Ovary (tissue), 3 donors: ENCODE measurements around the gene KCNQ5.

ENCODE experiments used
- POLR2A ChIP-seq: fragments of 450-650 bp; IDR thresholded peaks from one replicate; pipeline ENCODE4 v1.6.1; 2017; ENCODE audit warnings: antibody characterized with exemption, mild to moderate bottlenecking, moderate library complexity
- TF ChIP-seq, protein P1 (sequence below), 3 donors: fragments of 450-650 bp in 2 of 3; fragments of 200-600 bp in 1 of 3; IDR thresholded peaks; one replicate each; pipeline versions ENCODE4 v1.5.1 to v1.8.0; 2016 to 2022; ENCODE audit warnings: antibody characterized with exemption in 3 of 3, mild to moderate bottlenecking in 1 of 3
- donor health status: DM: no; HTN: no; CAD: no.

- no peak for TF ChIP-seq POLR2A
- TF ChIP-seq, protein P1, sequence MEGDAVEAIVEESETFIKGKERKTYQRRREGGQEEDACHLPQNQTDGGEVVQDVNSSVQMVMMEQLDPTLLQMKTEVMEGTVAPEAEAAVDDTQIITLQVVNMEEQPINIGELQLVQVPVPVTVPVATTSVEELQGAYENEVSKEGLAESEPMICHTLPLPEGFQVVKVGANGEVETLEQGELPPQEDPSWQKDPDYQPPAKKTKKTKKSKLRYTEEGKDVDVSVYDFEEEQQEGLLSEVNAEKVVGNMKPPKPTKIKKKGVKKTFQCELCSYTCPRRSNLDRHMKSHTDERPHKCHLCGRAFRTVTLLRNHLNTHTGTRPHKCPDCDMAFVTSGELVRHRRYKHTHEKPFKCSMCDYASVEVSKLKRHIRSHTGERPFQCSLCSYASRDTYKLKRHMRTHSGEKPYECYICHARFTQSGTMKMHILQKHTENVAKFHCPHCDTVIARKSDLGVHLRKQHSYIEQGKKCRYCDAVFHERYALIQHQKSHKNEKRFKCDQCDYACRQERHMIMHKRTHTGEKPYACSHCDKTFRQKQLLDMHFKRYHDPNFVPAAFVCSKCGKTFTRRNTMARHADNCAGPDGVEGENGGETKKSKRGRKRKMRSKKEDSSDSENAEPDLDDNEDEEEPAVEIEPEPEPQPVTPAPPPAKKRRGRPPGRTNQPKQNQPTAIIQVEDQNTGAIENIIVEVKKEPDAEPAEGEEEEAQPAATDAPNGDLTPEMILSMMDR (IDR thresholded peaks at IDR 0.05), result no peak
These were observed 319.9 kb downstream of the KCNQ5 start for GRCh38 chr6:72941751-72942150.
